Mesendoderm (in vitro differentiated cells): ENCODE results near the gene ADGRA3.
"Not testable (repeated sequence)": the region's sequence is repeated elsewhere in the genome, so short reads cannot be mapped to it uniquely, and the experiment has no call there.

Source experiments
- DNase-seq: peaks from one replicate; pipeline ENCODE4 v3.0.0; 2013
- H2AK5ac ChIP-seq: 2 replicates; pipeline ENCODE4 v1.6.1; 2013; ENCODE audit warnings: low read length, inconsistent platforms
- H2BK120ac ChIP-seq: 2 replicates; pipeline ENCODE4 v1.6.1; 2013; ENCODE audit warnings: low read depth, mild to moderate bottlenecking, low read length, moderate library complexity, mixed read lengths
- H2BK15ac ChIP-seq: replicated peaks from 2 replicates; pipeline ENCODE4 v1.6.1; 2013; ENCODE audit warnings: low read depth, mild to moderate bottlenecking, moderate library complexity
- H2BK5ac ChIP-seq: 2 replicates; pipeline ENCODE4 v1.6.1; 2013; ENCODE audit warnings: low read length, inconsistent platforms
- H3K18ac ChIP-seq: 2 replicates; pipeline ENCODE4 v1.6.1; 2013; ENCODE audit warnings: mild to moderate bottlenecking, low read length, mixed read lengths
- H3K23ac ChIP-seq: one replicate; pipeline ENCODE4 v1.6.1; 2013; ENCODE audit warnings: low read length
- H3K27ac ChIP-seq: 2 replicates; pipeline ENCODE4 v1.5.1; 2013; ENCODE audit warnings: low read depth, mild to moderate bottlenecking, inconsistent platforms, low read length, moderate library complexity
- H3K27me3 ChIP-seq: 2 replicates; pipeline ENCODE4 v1.6.1; 2013; ENCODE audit warnings: low read length, control low read depth, mild to moderate bottlenecking, inconsistent platforms; ENCODE audit not compliant: insufficient read depth, poor library complexity
- H3K36me3 ChIP-seq: 2 replicates; pipeline ENCODE4 v1.6.1; 2013; ENCODE audit warnings: low read length, inconsistent platforms; ENCODE audit not compliant: control insufficient read depth, insufficient read depth
- H3K4ac ChIP-seq: one replicate; pipeline ENCODE4 v1.6.1; 2013; ENCODE audit warnings: low read depth, mild to moderate bottlenecking, low read length, moderate library complexity
- H3K4me1 ChIP-seq: 2 replicates; pipeline ENCODE4 v1.6.1; 2013; ENCODE audit warnings: low read depth, low read length, inconsistent platforms; ENCODE audit not compliant: control insufficient read depth
- H3K4me2 ChIP-seq: 2 replicates; pipeline ENCODE4 v1.6.1; 2013; ENCODE audit warnings: low read length
- H3K4me3 ChIP-seq: 2 replicates; pipeline ENCODE4 v1.5.1; 2013; ENCODE audit warnings: mild to moderate bottlenecking, low read length
- H3K56ac ChIP-seq: one replicate; pipeline ENCODE4 v1.6.1; 2013; ENCODE audit warnings: low read length
- H3K79me1 ChIP-seq: 2 replicates; pipeline ENCODE4 v1.6.1; 2013; ENCODE audit warnings: low read length, inconsistent platforms
- H3K79me2 ChIP-seq: 2 replicates; pipeline ENCODE4 v1.6.1; 2013; ENCODE audit warnings: mild to moderate bottlenecking, low read length; ENCODE audit not compliant: control insufficient read depth, insufficient read depth
- H3K9ac ChIP-seq: 2 replicates; pipeline ENCODE4 v1.6.1; 2013; ENCODE audit warnings: low read length, inconsistent platforms
- H4K5ac ChIP-seq: one replicate; pipeline ENCODE4 v1.6.1; 2013; ENCODE audit warnings: low read length
- H4K8ac ChIP-seq: one replicate; pipeline ENCODE4 v1.6.1; 2013; ENCODE audit warnings: low read depth, mild to moderate bottlenecking, control low read depth, low read length, moderate library complexity
- WGBS: extraction: QIAGEN DNeasy Blood & Tissue Kit; methylation state at CpG from one replicate; pipeline ENCODE4 v1.1.7; 2013; ENCODE audit warnings: low lambda C conversion rate, missing lambda C conversion rate; ENCODE audit not compliant: insufficient coverage; ENCODE audit errors: extremely low coverage; 5-methylcytosine and 5-hydroxymethylcytosine counted together

Gene ADGRA3

DNA sequence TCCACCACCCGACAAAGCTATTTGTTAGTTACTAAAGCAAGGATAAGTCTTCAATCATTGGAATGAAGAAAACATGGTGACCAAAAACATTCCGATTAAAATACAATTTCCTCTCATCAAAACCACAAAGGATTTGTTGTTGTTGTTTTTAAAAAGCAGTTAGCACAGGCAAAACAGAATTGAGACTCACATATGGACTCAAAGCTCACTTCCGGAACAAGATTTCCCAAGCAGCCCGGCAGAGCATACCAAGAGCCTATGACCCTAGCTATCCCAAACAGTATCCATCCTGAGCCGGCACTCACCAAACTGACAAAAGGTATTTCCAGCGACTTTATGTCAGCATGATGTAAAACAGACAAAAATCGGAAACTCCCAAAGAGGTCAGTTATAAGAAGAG lies 39.9 kb downstream of the ADGRA3 start:
- H2BK15ac ChIP-seq: no peak overlapping the region
- H3K27ac ChIP-seq: no peak overlapping the region
- no peak for DNase-seq
- H3K79me2 ChIP-seq: peaks cover 34% of the 10 kb centered on the region
- no peak overlapping the region for H4K5ac ChIP-seq
- no peak overlapping the region for H3K9ac ChIP-seq
- no peak overlapping the region for H2AK5ac ChIP-seq
- no peak overlapping the region for H2BK5ac ChIP-seq
- H4K8ac ChIP-seq: no peak overlapping the region
- no peak overlapping the region for H3K18ac ChIP-seq
- no peak overlapping the region for H3K4me3 ChIP-seq
- no peaks in the 10 kb centered on the region for H3K36me3 ChIP-seq
- no peak overlapping the region for H2BK120ac ChIP-seq
- no CpG with 5 or more reads among the region's 7 CpGs for WGBS
- H3K56ac ChIP-seq: no peak overlapping the region
- H3K4me1 ChIP-seq: peaks cover 10% of the 10 kb centered on the region
- no peak overlapping the region for H3K4ac ChIP-seq
- no peak overlapping the region for H3K4me2 ChIP-seq
- peaks cover 8% of the 10 kb centered on the region for H3K79me1 ChIP-seq
- H3K27me3 ChIP-seq: no peaks in the 10 kb centered on the region
- no peak overlapping the region for H3K23ac ChIP-seq

DNA sequence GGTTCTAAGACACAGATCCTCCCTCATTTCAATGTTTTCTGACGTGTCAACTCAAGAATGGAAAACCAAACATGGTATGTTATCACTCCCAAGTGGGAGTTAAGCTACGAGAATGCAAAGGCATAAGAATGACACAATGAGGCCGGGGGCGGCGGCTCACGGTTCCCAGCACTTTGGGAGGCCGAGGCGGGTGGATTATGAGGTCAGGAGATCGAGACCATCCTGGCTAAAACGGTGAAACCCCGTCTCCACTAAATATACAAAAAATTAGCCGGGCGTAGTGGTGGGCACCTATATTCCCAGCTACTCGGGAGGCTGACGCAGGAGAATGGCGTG lies 40.6 kb downstream of the ADGRA3 start:
- H3K9ac ChIP-seq: not testable (repeated sequence)

DNA sequence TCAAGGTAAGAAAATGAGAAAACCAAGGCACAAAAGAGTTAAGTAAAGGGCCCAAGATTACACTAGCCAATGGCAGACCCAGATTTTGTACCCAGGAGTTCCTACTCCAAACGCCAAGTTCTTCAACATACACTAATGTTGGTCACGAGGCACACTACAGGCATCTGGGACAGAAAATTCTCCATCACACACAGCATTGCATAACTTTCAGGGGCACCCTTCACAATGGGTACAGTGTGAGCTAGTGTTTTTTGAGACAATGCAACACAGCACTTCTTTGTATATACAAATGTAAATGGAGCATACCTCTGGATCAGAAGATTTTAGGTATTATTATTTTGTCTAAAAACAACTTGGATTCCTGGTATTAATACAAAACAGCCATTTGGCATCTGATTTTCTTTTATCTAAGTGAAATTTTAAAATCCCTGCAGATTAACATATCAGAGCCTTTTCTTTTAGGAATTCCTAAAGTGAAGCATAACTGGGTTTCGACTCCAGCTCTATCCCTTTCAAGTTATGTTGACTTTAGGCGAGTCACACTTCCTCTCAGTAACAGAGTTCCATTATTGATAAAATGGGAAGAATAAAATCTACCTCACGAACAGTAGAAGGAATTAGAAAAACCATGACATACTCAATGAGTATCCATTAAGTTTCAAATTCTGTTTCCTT lies 41.1 kb downstream of the ADGRA3 start:
- H2BK5ac ChIP-seq: no peak overlapping the region
- no peak overlapping the region for H3K9ac ChIP-seq
- H3K56ac ChIP-seq: no peak overlapping the region
- H3K4me3 ChIP-seq: no peak overlapping the region
- peaks cover 15% of the 10 kb centered on the region for H3K79me1 ChIP-seq
- H2BK120ac ChIP-seq: no peak overlapping the region
- no CpG with 5 or more reads among the region's 5 CpGs for WGBS
- H2BK15ac ChIP-seq: no peak overlapping the region
- H3K4me1 ChIP-seq: peaks cover 10% of the 10 kb centered on the region
- H3K27me3 ChIP-seq: no peaks in the 10 kb centered on the region
- no peak overlapping the region for H3K23ac ChIP-seq
- H4K5ac ChIP-seq: no peak overlapping the region
- H4K8ac ChIP-seq: no peak overlapping the region
- H2AK5ac ChIP-seq: no peak overlapping the region
- no peak overlapping the region for H3K4ac ChIP-seq
- DNase-seq: peak; percentile 48
- H3K79me2 ChIP-seq: peaks cover 32% of the 10 kb centered on the region
- H3K18ac ChIP-seq: no peak overlapping the region
- H3K27ac ChIP-seq: no peak overlapping the region
- H3K4me2 ChIP-seq: no peak overlapping the region
- H3K36me3 ChIP-seq: no peaks in the 10 kb centered on the region

More for the DNA sequence above, 40.6 kb downstream of the ADGRA3 start:
- H3K79me2 ChIP-seq: peaks cover 37% of the 10 kb centered on the region
- H3K79me1 ChIP-seq: peaks cover 15% of the 10 kb centered on the region
- H3K4me3 ChIP-seq, H3K36me3 ChIP-seq, H3K4ac ChIP-seq, H3K4me2 ChIP-seq, H4K5ac ChIP-seq, H4K8ac ChIP-seq, H2BK15ac ChIP-seq, H3K27me3 ChIP-seq, H2BK5ac ChIP-seq, H2AK5ac ChIP-seq, H2BK120ac ChIP-seq, H3K18ac ChIP-seq, H3K27ac ChIP-seq, H3K23ac ChIP-seq, H3K56ac ChIP-seq, H3K4me1 ChIP-seq: not testable (repeated sequence)
- peak; percentile 63 for DNase-seq
- WGBS: no CpG with 5 or more reads among the region's 16 CpGs

DNA sequence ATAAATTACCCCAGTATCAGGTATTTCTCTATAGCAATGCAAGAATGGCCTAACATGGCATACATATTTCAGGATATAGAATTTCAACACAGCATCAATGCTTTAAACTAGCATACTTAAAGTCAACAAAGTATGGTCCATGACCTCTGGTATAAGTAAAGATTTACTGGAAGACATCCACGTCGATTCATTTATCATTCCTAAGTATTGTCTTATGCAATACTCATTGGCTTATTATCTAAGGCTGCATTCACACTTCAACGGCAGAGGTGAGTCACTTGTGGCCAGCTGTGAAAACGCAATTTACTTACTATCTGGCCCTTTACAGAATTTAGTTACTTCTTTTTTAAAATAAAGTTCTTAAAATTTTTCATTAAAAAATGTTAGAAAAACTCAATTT lies 42.6 kb downstream of the ADGRA3 start:
- Histone ChIP-seq H2BK120ac (no peak overlapping the region), H3K79me2 (peaks cover 35% of the 10 kb centered on the region), H3K27ac (no peak overlapping the region), H3K9ac (no peak overlapping the region), H3K18ac (no peak overlapping the region), H3K4me3 (no peak overlapping the region), H2BK5ac (no peak overlapping the region), H4K5ac (no peak overlapping the region), H3K23ac (no peak overlapping the region), H4K8ac (no peak overlapping the region), H3K27me3 (no peaks in the 10 kb centered on the region), H3K56ac (no peak overlapping the region), H3K4me2 (no peak overlapping the region), H3K79me1 (peaks cover 18% of the 10 kb centered on the region), H3K36me3 (no peaks in the 10 kb centered on the region), H3K4ac (no peak overlapping the region), H2AK5ac (no peak overlapping the region), H2BK15ac (no peak overlapping the region), H3K4me1 (peaks cover 10% of the 10 kb centered on the region)
- peak; percentile 55 for DNase-seq
- WGBS: no CpG with 5 or more reads among the region's 4 CpGs

DNA sequence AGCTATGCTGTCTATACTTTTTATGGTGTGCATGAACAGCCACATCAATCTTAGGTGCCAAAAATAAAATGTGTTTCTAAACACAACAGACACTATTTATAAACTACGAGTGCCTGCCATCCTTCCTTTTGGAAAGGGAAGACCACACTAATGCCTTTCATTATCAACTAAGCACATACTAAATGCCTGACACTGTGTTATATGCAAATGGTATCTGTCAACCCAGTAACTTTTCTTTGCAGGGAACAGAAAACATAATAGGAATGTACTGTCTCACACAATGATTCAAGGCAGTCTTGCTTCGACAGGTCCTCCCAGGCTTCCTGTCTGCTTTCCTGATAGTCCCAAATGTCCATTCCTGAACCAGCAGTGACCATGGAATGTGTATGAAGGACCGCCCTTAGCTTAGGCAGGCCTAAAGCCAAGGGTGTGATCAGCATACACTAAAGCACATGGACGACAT lies 43.8 kb downstream of the ADGRA3 start:
- Histone ChIP-seq H2BK15ac (no peak overlapping the region), H3K4me3 (no peak overlapping the region), H4K8ac (no peak overlapping the region), H3K23ac (no peak overlapping the region), H3K18ac (no peak overlapping the region), H3K36me3 (no peaks in the 10 kb centered on the region), H3K4me1 (peaks cover 10% of the 10 kb centered on the region), H2BK5ac (no peak overlapping the region), H2BK120ac (no peak overlapping the region), H3K79me1 (peaks cover 20% of the 10 kb centered on the region), H3K4ac (no peak overlapping the region), H3K27me3 (no peaks in the 10 kb centered on the region), H3K27ac (no peak overlapping the region), H3K9ac (no peak overlapping the region), H3K56ac (no peak overlapping the region), H3K4me2 (no peak overlapping the region), H2AK5ac (no peak overlapping the region), H3K79me2 (peaks cover 34% of the 10 kb centered on the region), H4K5ac (no peak overlapping the region)
- WGBS: no CpG with 5 or more reads among the region's 4 CpGs
- no peak for DNase-seq

DNA sequence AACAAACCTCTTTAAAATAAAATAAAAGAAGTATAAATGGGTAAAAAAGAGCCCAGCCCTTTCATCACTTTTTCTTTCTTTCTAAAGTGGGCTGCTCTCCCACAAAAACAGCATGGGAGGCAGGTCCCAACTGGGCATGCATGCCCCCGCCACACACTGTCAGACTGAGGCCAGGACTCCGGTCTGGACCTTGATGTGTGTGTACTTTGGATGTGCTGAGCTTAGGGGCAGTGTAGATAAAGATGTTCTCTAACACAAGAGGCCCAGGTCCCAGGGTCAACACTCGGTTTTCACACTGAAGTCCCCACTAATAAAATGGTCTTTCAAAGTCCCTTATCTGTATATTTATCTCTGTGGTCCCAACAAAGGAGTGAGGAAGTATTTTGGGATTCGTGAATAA lies 44.4 kb downstream of the ADGRA3 start:
- Histone ChIP-seq H3K4me3 (no peak overlapping the region), H4K8ac (no peak overlapping the region), H2BK120ac (no peak overlapping the region), H3K4me1 (peaks cover 10% of the 10 kb centered on the region), H2BK15ac (no peak overlapping the region), H3K36me3 (no peaks in the 10 kb centered on the region), H3K9ac (no peak overlapping the region), H3K79me2 (peaks cover 37% of the 10 kb centered on the region), H2BK5ac (no peak overlapping the region), H3K4me2 (no peak overlapping the region), H2AK5ac (no peak overlapping the region), H3K4ac (no peak overlapping the region), H3K23ac (no peak overlapping the region), H3K27ac (no peak overlapping the region), H3K27me3 (no peaks in the 10 kb centered on the region), H3K56ac (no peak overlapping the region), H3K18ac (no peak overlapping the region), H4K5ac (no peak overlapping the region), H3K79me1 (peaks cover 22% of the 10 kb centered on the region)
- no CpG with 5 or more reads among the region's 4 CpGs for WGBS
- DNase-seq: no peak
